Neural progenitor cell (in vitro differentiated cells): Measurements from ENCODE around the gene PMPCA.

Source experiments
- EZH2 ChIP-seq: fragments of 200-600 bp; sonication (generic); IDR thresholded peaks from 2 replicates; pipeline ENCODE4 v1.6.1; 2017; ENCODE audit warnings: antibody characterized with exemption, mild to moderate bottlenecking, moderate library complexity
- TF ChIP-seq, protein P1 (sequence below): fragments of 200-600 bp; sonication (generic); IDR thresholded peaks from 2 replicates; pipeline ENCODE4 v1.5.1; 2017; ENCODE audit warnings: antibody characterized with exemption, mild to moderate bottlenecking

DNA sequence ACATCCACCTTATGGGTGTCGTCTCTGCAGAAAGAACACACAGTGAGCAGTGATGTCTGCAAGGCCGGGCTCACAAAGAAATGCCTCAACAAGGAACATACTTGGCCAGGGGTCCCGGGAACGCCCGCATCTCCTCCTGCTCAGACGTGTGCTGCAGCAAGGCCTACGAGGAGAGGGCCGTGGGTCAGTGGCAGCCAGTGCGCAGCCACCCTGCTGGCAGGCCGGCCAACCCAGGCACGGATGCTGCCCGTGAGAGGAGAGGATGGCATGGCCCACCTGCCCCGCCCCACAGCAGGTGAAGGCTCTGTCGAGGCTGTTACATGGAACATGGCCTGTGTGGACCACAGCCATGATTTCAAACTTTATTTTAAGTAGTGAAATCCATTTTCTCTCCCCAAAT is 53.1 kb downstream of the PMPCA start:
- TF ChIP-seq, protein P1, sequence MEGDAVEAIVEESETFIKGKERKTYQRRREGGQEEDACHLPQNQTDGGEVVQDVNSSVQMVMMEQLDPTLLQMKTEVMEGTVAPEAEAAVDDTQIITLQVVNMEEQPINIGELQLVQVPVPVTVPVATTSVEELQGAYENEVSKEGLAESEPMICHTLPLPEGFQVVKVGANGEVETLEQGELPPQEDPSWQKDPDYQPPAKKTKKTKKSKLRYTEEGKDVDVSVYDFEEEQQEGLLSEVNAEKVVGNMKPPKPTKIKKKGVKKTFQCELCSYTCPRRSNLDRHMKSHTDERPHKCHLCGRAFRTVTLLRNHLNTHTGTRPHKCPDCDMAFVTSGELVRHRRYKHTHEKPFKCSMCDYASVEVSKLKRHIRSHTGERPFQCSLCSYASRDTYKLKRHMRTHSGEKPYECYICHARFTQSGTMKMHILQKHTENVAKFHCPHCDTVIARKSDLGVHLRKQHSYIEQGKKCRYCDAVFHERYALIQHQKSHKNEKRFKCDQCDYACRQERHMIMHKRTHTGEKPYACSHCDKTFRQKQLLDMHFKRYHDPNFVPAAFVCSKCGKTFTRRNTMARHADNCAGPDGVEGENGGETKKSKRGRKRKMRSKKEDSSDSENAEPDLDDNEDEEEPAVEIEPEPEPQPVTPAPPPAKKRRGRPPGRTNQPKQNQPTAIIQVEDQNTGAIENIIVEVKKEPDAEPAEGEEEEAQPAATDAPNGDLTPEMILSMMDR = no peak
- no peak for TF ChIP-seq EZH2
